NCI-H1417 (cell line): ENCODE measurements around the gene CPA4.
A peak's percentile ranks its signal among the peaks of the same experiment; 100 is the strongest.
"Not testable (repeated sequence)": the region's sequence is repeated elsewhere in the genome, so short reads cannot be mapped to it uniquely, and the experiment has no call there.

Source experiments
- DNase-seq, 3 experiments: peaks; one replicate each; lab custom pipeline; 2025; lab: John Stamatoyannopoulos, UW

CPA4 gene

GRCh38 chr7:130292682-130293257, at the start of gene CPA4:
CPA4 (plus strand) TSS chr7:130293161; CDS start chr7:130293181, 20 bp downstream.
- peak in 1 of 3 experiments; percentile 85 for DNase-seq

GRCh38 chr7:130243486-130243885, 49.5 kb upstream of the CPA4 start:
- not testable (repeated sequence) for DNase-seq

GRCh38 chr7:130246491-130246890, 46.5 kb upstream of the CPA4 start:
- not testable (repeated sequence) for DNase-seq

- DNase-seq: not testable (repeated sequence)
Measured at GRCh38 chr7:130248842-130249241, 44.1 kb upstream of the CPA4 start.

GRCh38 chr7:130249626-130250025, 43.3 kb upstream of the CPA4 start:
- not testable (repeated sequence) for DNase-seq

- DNase-seq: peak in 1 of 3 experiments; percentile 15
Measured at GRCh38 chr7:130254555-130254954, 38.4 kb upstream of the CPA4 start.

GRCh38 chr7:130256704-130257103, 36.3 kb upstream of the CPA4 start:
- DNase-seq: no peak

GRCh38 chr7:130258494-130259078, 34.4 kb upstream of the CPA4 start:
- no peak for DNase-seq

GRCh38 chr7:130262448-130262847, 30.5 kb upstream of the CPA4 start:
- DNase-seq: no peak

- no peak for DNase-seq
Measured at GRCh38 chr7:130263130-130263529, 29.8 kb upstream of the CPA4 start.

GRCh38 chr7:130266258-130266960, 26.6 kb upstream of the CPA4 start, which contains the start of gene CPA2:
CPA2 (plus strand) TSS chr7:130266863; CDS start chr7:130266882, 19 bp downstream.
- no peak for DNase-seq

- no peak for DNase-seq
Measured at GRCh38 chr7:130266961-130267321, 26.0 kb upstream of the CPA4 start.

GRCh38 chr7:130268463-130269317, 24.3 kb upstream of the CPA4 start:
- peak in 2 of 3 experiments; percentile 22 to 67 for DNase-seq

- DNase-seq: no peak
Measured at GRCh38 chr7:130269318-130269694, 23.7 kb upstream of the CPA4 start.

- DNase-seq: peak in 1 of 3 experiments; percentile 36
Measured at GRCh38 chr7:130270947-130271800, 21.8 kb upstream of the CPA4 start.

GRCh38 chr7:130272381-130273080, 20.4 kb upstream of the CPA4 start:
- peak; percentile 80 to 94 (median 86) for DNase-seq

GRCh38 chr7:130273081-130273932, 19.7 kb upstream of the CPA4 start:
- peak; percentile 88 to 98 (median 96) for DNase-seq

- DNase-seq: peak; percentile 58 to 86 (median 83)
Measured at GRCh38 chr7:130273933-130274255, 19.1 kb upstream of the CPA4 start.

- no peak for DNase-seq
Measured at GRCh38 chr7:130274296-130274695, 18.7 kb upstream of the CPA4 start.
